ENCODE data around the gene CSAG3. TPM values are rescaled to one million over a fixed set of nuclear protein-coding genes. Genes with fewer than 3 reads are reported as not detected.
"Not testable (repeated sequence)": the region's sequence is repeated elsewhere in the genome, so short reads cannot be mapped to it uniquely, and the experiment has no call there.

The CSAG3 gene
- total RNA-seq, 1 donor from 2014 or later: not detected

- ATAC-seq (no peak), DNase-seq (no peak)
- intact Hi-C loops (cut with DNase I): no loop called here
Observed at GRCh38 chrX:152735860-152736511, 23.0 kb upstream of the CSAG3 start.

GRCh38 chrX:152736528-152736927 is 22.5 kb upstream of the CSAG3 start:
- DNase-seq; intact Hi-C loops (cut with DNase I); H3K9me3 ChIP-seq; ATAC-seq; H3K4me3 ChIP-seq; H3K27me3 ChIP-seq (ENCODE audit: low read depth); H3K27ac ChIP-seq; H3K4me1 ChIP-seq; H3K36me3 ChIP-seq: not testable (repeated sequence)

More at GRCh38 chrX:152735860-152736511, 23.0 kb upstream of the CSAG3 start:
- Histone ChIP-seq H3K4me1 (no peaks in the 10 kb centered on the region), H3K4me3 (no peak overlapping the region), H3K27ac (no peak overlapping the region), H3K36me3 (no peaks in the 10 kb centered on the region), H3K9me3 (no peaks in the 10 kb centered on the region), H3K27me3 (ENCODE audit: low read depth) (no peaks in the 10 kb centered on the region)
- TF ChIP-seq CTCF (IDR thresholded peaks at IDR 0.05): no peak

- H3K4me3 ChIP-seq: no peak overlapping the region
- H3K27ac ChIP-seq: no peak overlapping the region
- H3K27me3 ChIP-seq (ENCODE audit: low read depth): no peaks in the 10 kb centered on the region
- ATAC-seq (no peak), DNase-seq (no peak)
- intact Hi-C loops (cut with DNase I): no loop called here
- TF ChIP-seq CTCF (IDR thresholded peaks at IDR 0.05): no peak
- H3K4me1 ChIP-seq: no peaks in the 10 kb centered on the region
- H3K36me3 ChIP-seq: no peaks in the 10 kb centered on the region
- H3K9me3 ChIP-seq: no peaks in the 10 kb centered on the region
Observed at GRCh38 chrX:152738560-152738959, 20.5 kb upstream of the CSAG3 start.

GRCh38 chrX:152753686-152754650 is 5.0 kb upstream of the CSAG3 start, which contains the start of gene MAGEA2:
TSS of gene MAGEA2 (minus strand) at chrX:152753842. CDS start at chrX:152751363, 2,479 bp downstream.
- H3K4me1 ChIP-seq; DNase-seq; intact Hi-C loops (cut with DNase I); H3K27me3 ChIP-seq (ENCODE audit: low read depth); H3K9me3 ChIP-seq; H3K36me3 ChIP-seq; H3K4me3 ChIP-seq; H3K27ac ChIP-seq; ATAC-seq: not testable (repeated sequence)

- H3K27me3 ChIP-seq (ENCODE audit: low read depth); H3K9me3 ChIP-seq; H3K36me3 ChIP-seq; H3K4me1 ChIP-seq; intact Hi-C loops (cut with DNase I); H3K4me3 ChIP-seq; ATAC-seq; DNase-seq; H3K27ac ChIP-seq: not testable (repeated sequence)
Observed at GRCh38 chrX:152754871-152755270, 4.1 kb upstream of the CSAG3 start.

- H3K36me3 ChIP-seq; intact Hi-C loops (cut with DNase I); H3K4me1 ChIP-seq; ATAC-seq; H3K9me3 ChIP-seq; H3K27ac ChIP-seq; H3K4me3 ChIP-seq; DNase-seq; H3K27me3 ChIP-seq (ENCODE audit: low read depth): not testable (repeated sequence)
Observed at GRCh38 chrX:152759544-152759943, 526 bp downstream of the CSAG3 start.

GRCh38 chrX:152761582-152761981 is 2.6 kb downstream of the CSAG3 start:
- DNase-seq; ATAC-seq; H3K27ac ChIP-seq; H3K27me3 ChIP-seq (ENCODE audit: low read depth); H3K36me3 ChIP-seq; H3K4me3 ChIP-seq; H3K4me1 ChIP-seq; H3K9me3 ChIP-seq; intact Hi-C loops (cut with DNase I): not testable (repeated sequence)

GRCh38 chrX:152766562-152766961 is 7.5 kb downstream of the CSAG3 start:
- H3K4me3 ChIP-seq; intact Hi-C loops (cut with DNase I); H3K36me3 ChIP-seq; H3K4me1 ChIP-seq; H3K27ac ChIP-seq; ATAC-seq; H3K9me3 ChIP-seq; H3K27me3 ChIP-seq (ENCODE audit: low read depth); DNase-seq: not testable (repeated sequence)

- H3K4me3 ChIP-seq; H3K27me3 ChIP-seq (ENCODE audit: low read depth); ATAC-seq; DNase-seq; H3K9me3 ChIP-seq; H3K27ac ChIP-seq; H3K36me3 ChIP-seq; intact Hi-C loops (cut with DNase I); H3K4me1 ChIP-seq: not testable (repeated sequence)
Observed at GRCh38 chrX:152769549-152770289, 10.7 kb downstream of the CSAG3 start, which contains the start of gene MAGEA6. TSS of gene MAGEA6 (minus strand) at chrX:152769689. CDS start at chrX:152767650, 2,039 bp downstream.

GRCh38 chrX:152787062-152787461 is 28.0 kb downstream of the CSAG3 start:
- H3K9me3 ChIP-seq; H3K4me3 ChIP-seq; H3K27me3 ChIP-seq (ENCODE audit: low read depth); DNase-seq; H3K4me1 ChIP-seq; intact Hi-C loops (cut with DNase I); H3K27ac ChIP-seq; H3K36me3 ChIP-seq; ATAC-seq: not testable (repeated sequence)
